Stimulated activated naive CD8-positive, alpha-beta T cell treated with anti-CD3 and anti-CD28 coated beads, Interleukin-15, Interleukin-2, amounts not matched to agents 100 U/mL and 50 U/mL, for 24 hours (primary cell): ENCODE measurements around the gene CRYBG2.
"Not testable (repeated sequence)": the region's sequence is repeated elsewhere in the genome, so short reads cannot be mapped to it uniquely, and the experiment has no call there.

Experiments used
- ATAC-seq: fragments of 150-1000 bp; cut with Tn5 transposase; one replicate; pipeline ENCODE4 v1.10.0; 2021
- DNase-seq: peaks from one replicate; pipeline ENCODE4 v3.0.0; 2021

CRYBG2 gene, protein sequence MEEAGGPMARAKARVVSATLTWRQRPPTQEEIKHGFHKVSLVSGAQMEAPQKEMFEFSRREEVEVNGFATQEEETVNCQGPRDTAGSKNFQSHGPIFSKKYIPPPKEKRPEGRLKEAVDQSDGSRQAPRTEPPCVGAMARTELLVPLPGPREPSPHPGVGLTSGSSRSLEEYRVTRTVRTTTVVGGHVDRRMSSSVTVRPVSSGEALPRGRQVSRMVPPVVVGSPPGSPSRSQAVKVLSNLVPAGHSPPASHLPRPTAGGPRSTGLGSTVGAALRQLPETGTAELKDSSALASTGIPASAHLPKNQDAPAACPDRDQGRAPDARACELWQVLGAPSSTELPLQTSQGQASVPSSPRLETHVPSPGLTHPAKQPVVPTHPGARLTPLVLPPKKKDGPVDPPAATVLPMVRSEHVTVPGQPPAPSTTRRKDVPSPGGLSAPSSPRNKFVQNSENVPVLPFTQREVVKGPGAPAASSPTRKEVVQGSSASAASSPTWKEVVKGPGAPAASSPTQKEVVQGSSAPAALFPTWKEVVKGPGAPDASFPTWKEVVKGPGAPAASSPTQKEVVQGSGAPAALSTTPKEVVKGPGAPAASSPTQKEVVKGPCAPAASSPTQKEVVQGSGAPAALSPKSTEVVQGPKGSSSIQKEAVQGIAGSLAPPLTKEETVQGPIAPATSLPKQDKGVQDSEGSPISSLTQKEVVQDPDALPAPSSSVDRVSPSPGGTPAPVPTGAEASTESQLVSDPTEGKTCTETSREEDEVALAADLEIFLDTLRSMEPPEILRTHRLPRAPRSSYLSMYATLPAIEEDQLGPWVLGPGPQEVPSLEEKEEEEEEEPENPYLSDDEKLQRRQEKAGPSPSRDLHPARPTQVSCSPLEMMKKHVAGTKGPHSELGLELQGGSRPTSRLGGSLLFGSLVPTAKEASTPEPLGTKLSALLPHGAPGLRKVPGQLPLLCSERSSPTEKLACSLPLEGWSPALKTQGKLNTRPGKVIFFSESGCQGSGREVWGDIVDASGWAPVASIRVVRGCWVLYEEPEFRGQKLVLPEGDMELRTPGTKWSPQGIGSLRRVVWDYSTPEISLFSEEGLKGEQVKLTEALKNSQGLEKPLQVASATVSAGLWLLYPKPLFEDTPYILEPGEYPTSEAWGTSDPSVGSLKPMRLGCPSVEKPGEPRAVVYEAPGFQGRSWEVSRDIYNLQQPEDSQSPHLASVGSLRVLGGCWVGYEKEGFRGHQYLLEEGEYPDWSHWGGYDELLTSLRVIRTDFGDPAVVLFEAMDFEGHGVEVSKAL (N-terminal part only)

DNA sequence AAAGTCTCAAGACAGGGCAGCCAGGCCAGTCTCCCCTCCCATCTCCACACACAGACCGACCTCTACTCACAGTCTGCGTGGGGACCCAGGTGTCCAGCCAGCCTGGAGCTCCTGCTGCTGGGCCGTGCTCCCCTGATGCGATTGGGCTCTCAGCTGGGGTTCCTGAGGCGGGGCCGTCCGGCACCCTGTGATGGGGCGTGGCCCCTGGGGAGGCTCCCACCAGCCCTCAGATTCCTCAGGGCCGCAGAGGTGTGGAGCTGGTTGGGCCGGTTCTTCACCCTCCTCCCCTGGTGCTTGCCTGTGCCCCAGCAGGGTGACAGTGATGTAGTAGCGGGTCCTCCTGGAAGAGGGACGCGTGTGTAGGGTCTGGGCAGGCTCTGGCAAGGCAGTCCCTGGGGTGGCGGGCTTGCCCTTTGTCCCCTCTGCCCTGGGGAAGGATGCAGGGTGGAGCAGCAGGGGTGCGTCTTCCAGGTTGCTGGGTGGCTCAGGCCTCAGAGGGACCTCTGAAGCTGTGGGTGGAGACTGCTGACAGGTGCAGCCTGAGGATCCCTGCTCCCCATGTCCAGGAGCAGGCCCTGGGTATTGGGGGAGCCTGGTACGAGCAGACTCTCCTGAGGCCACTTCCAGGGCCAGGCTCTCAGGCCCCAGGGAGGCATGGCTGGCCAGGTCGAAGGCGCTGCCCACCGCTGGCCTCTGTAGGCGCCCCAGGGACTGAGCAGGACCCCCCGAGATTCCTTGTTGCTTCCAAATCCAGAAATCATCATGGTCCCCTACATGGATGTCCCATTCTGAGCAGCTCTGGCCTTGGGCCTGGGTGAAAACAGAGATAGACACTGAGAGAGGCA, at the start of gene CRYBG2:
TSS of gene CRYBG2 (minus strand) at position 155 of the 845 bp plus-strand sequence. CDS start 7,473 bp downstream, outside the sequence.
- no peak for ATAC-seq
- DNase-seq, result no peak

DNA sequence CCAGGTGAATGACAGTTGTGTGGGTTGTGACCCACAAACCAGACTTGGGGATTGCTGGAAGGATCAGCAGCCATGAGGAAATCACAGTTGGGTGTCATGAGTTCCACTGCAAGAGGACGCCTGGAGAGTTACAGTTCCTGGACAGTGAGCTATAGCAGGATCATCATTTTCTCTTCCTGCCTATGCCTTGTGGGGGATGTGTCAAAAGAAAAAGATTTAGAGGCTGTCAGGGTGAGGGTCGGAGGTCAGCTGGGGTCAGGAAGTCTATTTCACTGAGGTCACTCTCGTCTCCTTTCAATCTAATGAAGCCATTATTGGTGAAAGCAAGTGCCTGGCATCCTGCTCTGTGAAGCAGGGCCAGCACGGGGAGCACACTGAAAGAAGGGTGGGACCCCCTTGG, 49.7 kb upstream of the CRYBG2 start:
- DNase-seq (no peak), ATAC-seq (no peak)

DNA sequence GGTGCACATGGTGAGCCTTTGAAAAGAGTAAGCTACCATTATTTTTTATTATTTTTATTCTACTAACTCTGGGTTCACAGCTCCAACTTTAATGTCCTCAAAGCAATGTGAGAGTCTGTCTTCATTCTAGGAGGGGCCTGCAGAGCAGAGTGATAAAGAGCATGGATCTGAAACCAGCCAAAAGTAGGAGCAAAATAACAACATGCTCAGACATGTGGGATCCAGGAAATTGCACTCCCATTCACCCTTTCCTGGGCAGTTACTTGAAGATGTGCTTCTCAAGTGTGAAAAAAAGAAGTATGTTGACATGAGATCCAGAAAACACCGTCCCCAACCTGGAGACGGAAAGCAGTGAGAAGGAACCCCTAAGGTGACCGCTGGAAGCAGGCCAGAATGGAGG, 48.0 kb upstream of the CRYBG2 start:
- ATAC-seq, result no peak
- DNase-seq, result no peak

DNA sequence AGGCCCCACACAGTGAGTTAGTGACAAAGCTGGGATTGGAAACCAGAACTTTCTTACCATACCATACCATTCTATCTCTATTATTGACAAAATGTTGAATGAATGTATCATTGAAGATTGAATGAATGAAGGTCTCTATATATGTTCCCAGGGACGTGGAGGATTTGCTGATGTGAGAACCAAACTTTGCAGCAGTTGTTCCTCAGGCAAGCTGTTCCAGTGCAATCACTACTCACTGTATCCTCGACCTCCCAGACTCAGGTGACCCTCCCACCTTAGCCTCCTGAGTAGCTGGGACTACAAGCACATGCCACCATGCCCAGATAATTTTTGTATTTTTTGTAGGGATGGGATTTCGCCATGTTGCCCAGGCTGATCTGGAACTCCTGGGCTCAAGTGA, 45.1 kb upstream of the CRYBG2 start:
- DNase-seq, result no peak
- ATAC-seq, result no peak

DNA sequence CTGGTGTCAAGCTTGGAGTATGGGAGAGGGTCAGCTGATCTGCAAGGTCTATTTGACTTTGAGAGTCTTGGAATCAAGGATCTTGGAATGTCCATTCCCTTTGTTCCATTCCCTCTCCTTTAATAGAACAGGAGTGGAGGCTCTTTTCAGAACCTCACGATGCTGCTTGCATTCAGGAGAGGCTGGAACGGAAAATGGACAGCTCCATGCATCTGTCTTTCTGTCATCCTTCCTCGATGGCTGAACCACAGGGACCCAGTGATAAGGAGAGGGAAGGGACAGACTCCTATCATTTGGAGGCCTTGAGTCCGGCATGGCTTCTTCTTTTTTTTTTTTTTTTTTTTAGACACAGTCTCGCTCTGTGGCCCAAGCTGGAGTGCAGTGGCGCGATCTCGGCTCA, 41.8 kb upstream of the CRYBG2 start:
- ATAC-seq, result no peak
- DNase-seq, result no peak

DNA sequence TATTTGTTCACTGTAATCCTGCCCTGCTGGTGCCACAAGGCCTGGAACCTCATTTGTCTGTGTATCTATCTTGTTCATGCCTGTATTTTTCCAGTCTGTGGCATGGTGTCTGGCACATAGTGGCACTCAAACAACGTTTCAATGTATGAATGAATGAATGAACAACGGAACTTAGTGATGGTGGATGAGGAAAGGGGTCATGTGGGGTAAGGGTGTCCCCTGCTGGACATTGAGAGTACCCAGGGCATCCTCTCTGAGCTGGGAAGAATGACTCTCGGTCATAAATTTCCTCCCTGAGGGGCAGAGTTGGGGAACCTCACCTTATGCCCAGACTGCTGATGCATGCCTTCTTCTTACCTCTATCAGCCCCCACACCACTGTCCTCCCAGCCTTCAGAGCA, 37.5 kb upstream of the CRYBG2 start:
- ATAC-seq (peak; percentile 65), DNase-seq (peak; percentile 44)

DNA sequence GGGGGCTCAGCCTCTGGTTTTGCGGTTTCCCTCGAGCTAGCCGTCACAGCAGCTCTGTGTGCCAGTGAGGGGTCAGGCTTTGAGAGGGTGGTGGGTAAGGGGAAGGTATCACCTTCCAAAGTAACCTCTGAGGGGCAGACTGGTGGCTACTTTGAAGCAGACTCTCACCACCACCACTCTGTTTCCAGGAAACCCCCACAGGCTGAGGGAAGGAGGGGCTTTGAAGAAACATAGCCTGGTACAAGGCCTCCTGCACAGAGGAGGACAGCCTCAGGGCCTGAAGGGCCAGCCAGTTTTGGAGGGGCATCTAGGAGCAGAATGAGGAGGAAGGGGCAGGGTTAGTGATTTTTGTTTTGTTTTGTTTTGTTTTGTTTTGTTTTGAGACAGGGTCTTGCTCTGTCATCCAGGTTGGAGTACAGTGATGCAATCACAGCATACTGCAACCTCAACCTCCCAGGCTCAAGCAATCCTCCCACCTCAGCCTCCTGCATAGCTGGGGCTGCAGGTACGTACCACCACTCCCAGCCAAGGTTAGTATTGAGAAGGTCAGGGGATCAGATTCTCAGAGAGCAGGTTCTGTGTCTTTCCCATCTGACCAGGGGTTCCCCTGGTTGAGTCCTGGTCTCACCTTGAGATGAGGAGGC, 35.8 kb upstream of the CRYBG2 start:
- ATAC-seq (no peak), DNase-seq (no peak)

DNA sequence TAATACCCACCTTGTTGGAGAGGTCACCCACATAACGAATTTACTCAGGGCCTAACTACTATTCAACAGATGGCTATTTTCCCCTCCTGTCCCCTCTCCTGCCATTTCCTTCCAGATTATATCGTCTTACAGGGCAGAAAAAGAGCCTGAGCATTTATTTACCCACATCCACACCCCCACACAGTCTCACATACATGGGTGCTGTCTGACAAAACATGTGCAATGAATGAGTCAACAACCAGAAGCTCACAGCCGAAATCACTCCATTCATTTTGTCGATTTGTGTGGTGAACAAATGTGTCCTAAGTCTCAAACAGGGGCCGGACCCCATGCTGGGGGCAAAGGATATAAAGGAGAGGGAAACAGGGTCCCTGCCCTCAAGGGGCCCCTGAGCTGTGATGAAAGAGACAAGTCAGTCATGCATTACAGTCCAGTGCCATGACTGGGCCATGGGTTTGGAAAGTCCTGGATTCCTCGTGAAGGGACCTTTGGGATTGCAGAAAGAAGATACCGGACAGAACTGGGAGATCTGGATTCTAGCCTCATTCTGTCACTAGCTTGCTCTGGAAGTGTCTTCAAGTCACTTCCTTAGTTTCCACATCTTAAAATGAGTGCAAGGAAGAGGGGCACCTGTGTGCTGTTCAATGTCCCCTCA, 35.0 kb upstream of the CRYBG2 start:
- DNase-seq, result no peak
- ATAC-seq, result peak; percentile 25

DNA sequence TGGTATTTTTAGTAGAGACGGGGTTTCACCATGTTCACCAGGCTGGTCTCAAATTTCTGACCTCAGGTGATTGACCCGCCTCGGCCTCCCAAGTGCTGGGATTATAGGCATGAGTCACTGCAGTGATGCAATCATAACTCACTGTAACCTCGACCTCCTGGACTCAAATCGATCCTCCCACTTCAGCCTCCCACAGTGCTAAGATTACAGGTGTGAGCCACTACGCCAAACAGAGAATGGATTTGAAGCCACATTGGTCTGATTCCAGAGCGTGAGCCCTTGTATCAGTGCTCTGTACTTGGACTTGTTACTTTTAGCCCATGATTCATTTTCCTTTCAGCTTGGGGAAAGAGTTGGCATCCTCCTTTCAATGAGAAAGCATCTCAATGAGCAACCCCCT, 33.5 kb upstream of the CRYBG2 start:
- ATAC-seq (peak; percentile 44), DNase-seq (no peak)

DNA sequence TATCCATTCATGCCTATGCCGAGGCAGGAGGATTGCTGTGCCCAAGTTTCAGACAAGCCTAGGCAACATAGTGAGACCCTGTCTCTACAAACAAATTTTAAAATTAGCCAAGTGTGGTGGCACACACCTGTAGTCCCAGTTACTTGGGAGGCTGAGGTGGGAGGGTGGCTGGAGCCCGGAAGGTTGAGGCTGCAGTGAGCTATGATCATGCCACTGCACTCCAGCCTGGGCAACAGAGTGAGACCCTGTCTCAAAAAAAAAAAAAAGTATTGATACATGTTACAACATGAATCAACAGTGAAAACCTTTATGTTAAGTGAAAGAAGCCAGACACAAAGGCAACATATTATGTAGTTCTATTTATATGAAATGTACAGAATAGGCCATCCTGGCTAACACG, 31.1 kb upstream of the CRYBG2 start:
- not testable (repeated sequence) for ATAC-seq, DNase-seq

DNA sequence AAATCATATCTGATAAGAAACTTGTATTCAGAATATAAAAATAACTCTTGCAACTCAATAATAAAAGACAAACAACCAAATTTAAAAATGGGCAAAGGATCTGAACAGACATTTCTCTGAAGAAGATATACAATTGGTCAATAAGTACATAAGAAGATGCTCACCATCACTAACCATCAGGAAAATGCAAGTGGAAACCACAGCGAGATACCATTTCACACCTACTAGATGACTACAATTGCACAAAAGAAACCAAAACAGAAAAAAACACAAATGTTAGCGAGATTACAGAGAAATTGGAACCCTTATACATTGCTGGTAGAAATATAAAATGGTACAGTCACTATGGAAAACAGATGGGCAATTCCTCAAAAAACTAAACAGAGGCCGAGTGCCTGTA, 30.1 kb upstream of the CRYBG2 start:
- DNase-seq (no peak), ATAC-seq (no peak)

DNA sequence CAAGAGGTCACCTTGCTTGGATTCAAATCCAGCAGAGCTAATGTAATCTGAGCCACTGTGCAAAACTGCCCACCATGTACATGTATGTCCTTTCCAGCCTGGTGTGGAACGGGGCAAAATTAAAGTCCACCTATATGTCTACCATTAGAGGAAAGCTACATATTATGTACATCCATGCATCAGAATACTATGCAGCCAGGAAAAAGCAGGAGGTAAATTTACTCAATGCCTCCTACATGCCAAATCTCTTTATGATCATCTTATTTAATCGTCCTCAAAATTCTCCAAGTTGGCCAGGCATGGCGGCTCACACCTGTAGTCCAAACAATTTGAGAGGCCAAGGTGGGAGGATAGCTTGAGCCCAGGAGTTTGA, 24.9 kb upstream of the CRYBG2 start:
- ATAC-seq (no peak), DNase-seq (no peak)

DNA sequence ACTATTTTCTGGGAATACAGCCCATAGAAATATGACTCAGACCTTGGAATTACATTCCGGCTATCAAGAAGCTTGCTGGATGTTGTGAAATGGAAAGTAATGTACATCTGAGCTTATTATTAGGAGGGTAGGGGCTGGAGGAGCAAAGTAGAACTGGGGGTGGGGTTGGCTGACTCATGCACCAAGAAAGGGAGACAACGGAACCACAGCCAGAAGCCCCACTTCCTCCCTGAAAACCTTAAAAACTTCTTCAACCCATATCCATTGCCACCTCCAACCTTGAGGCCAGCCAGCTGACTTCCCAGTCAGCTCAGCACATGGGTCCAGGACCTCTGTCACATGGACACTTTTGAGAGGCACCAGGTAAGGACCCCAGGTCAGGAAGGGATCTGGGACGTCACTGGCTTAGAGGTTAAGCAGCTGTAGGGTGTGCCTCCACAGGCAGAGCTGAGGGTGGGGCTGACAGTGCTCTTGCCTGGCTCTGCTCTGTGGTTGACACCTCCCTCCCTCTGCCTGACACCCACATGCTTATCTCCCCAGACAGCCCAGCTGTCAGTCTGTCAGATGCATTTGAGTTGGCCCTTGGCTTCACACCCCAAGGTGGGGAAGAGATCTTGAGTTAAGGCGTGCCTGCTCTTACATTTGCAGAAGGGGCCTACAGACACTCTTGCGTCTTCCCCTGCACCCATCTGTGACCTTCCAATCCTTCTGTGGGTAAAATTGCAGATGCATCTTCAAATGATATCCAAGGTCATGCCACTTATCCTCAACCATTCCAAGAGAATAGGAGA, 24.4 kb upstream of the CRYBG2 start:
- DNase-seq, result peak; percentile 78
- peak; percentile 98 for ATAC-seq

DNA sequence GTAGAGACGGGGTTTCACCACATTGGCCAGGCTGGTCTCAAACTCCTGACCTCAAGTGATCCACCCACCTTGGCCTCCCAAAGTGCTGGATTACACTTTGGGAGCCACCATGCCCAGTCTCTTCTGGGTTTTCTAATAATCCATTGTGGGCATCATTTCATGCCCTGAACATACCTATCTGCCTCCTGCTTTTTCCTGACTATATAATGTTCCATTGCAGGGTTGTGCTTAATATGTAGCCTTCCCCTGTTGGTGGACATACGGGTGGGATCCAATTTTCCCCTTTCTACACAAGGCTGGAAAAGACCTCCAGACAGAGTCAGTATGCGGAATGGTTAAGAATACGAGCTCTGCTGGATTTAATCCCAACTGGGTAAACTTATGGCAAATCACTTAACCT, 22.1 kb upstream of the CRYBG2 start:
- ATAC-seq (no peak), DNase-seq (no peak)

DNA sequence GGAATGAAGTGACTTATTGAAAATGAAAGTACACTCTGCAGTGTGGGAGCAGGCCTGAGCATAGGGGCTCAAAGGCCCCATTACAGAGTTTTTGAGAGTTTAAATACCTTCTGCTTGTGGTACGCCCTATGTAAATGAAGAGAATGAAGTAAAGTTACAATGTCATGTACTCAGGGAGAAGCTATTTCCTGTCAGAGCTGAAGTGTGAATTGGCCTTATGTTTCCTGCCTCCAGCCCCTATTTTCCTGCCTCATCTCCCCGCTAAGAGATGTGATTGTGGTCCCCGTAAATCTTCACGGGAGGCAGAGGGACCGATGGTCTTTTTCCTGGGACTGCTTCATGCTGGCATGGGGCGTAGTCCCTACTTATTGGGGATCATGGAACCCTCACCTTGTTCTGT, 21.2 kb upstream of the CRYBG2 start:
- DNase-seq (no peak), ATAC-seq (no peak)

DNA sequence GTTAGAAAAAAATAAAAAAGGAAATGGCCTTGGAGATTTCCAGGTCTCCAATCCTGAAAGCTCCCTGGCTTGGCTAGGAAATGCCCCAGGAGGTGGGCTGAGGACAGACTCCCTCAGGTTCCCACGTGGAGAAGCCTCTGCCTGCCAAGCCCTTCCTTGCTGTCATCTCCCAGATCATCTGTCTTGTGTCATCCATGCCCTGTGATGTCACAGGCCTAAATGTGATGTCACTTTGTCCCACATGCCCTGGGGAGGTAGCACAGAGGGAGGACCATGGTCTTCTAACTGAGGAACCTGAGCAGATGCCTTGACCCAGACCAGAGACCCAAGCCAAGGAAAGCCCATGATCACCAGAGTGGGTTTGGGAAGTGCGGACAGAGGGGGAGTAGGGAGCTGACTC, 20.4 kb upstream of the CRYBG2 start:
- DNase-seq, result peak; percentile 45

DNA sequence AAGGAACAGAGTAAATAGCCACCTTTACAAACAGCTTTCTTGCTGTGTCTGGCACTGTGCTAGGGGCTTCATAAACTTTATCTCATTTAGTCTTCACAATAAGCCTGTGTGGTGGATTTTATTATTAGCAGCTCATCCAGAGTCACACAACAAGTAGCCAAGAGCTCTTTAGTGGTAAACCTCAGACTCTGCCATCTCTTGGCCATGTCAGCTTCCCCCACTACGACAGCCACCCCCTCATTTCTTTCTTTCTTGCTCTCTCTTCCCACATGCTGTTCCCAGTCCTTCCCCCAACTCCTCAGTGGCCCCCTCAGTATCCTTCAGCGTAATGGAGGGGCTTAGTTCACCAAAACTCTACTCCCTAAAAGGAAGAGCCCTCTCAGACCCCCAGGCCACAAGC, 19.9 kb upstream of the CRYBG2 start:
- ATAC-seq (no peak), DNase-seq (no peak)

More for the DNA sequence above, 20.4 kb upstream of the CRYBG2 start:
- not testable (repeated sequence) for ATAC-seq

DNA sequence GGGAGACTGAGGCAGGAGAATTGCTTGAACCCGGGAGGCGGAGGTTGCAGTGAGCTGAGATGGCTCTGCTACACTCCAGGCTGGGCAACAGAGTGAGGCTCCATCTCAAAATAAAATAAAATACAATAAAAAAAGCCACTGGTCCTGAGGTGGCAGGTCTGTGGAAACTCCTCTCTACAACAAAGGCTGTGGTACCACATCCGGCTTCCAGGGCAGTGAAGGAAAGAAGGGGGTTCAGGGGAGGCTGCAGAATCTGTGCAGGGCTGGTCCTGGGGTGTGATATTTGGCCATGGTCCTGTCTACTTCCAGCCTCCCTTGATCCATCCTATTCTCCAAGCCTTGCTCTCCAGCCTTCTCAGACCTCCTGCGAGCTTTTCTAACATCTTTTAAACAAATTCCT, 19.4 kb upstream of the CRYBG2 start:
- ATAC-seq (peak; percentile 54), DNase-seq (peak; percentile 38)

DNA sequence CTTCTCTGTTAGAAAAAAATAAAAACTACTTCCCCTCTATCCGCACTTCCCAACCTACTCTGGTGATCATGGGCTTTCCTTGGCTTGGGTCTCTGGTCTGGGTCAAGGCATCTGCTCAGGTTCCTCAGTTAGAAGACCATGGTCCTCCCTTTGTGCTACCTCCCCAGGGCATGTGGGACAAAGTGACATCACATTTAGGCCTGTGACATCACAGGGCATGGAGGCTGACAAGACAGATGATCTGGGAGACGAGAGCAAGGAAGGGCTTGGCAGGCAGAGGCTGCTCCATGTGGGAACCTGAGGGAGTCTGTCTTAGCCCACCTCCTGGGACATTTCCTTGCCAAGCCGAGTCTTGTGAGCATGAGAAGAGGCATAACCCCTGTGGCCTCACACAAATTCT, 18.7 kb upstream of the CRYBG2 start, which contains the start of gene ZNF683:
TSS of gene ZNF683 (minus strand) at position 140 of the 400 bp plus-strand sequence. CDS start 4,179 bp downstream, outside the sequence.
- ATAC-seq, DNase-seq: not testable (repeated sequence)
